Lung (tissue), 12 donors: Measurements from ENCODE around the gene CFAP99. TPM values are rescaled to one million over a fixed set of nuclear protein-coding genes. Genes with fewer than 3 reads are reported as not detected.

ENCODE experiments used
- ATAC-seq: fragments of 200-7000 bp; cut with Tn5 transposase; one replicate; pipeline ENCODE4 v1.9.1; 2020; ENCODE audit warnings: moderate number of reproducible peaks; ENCODE audit not compliant: insufficient read depth, low FRiP score
- DNase-seq, 3 donors: peaks; one replicate each; pipeline ENCODE4 v3.0.0-alpha.2; 2013 to 2017
- H3K27ac ChIP-seq, 2 donors: one replicate each; pipeline ENCODE4 v1.5.1; 2013; ENCODE audit warnings: mild to moderate bottlenecking in 2 of 2, moderate library complexity in 2 of 2, control low read depth in 1 of 2, inconsistent platforms in 1 of 2, low read depth in 1 of 2, low read length in 1 of 2
- H3K27me3 ChIP-seq, 3 donors: one replicate each; pipeline ENCODE4 v1.5.1; 2013; ENCODE audit warnings: low read length in 2 of 3; ENCODE audit not compliant: control insufficient read depth in 3 of 3, insufficient read depth in 3 of 3
- H3K36me3 ChIP-seq, 4 donors: one replicate each; pipeline ENCODE4 v1.5.1; 2013; ENCODE audit warnings: low read length in 4 of 4, mild to moderate bottlenecking in 1 of 4, moderate library complexity in 1 of 4; ENCODE audit not compliant: control insufficient read depth in 4 of 4, insufficient read depth in 4 of 4
- H3K4me1 ChIP-seq, 5 donors: one replicate each; pipeline ENCODE4 v1.5.1; 2013; ENCODE audit warnings: low read length in 5 of 5, mild to moderate bottlenecking in 2 of 5, moderate library complexity in 1 of 5; ENCODE audit not compliant: control insufficient read depth in 5 of 5, insufficient read depth in 5 of 5
- H3K4me3 ChIP-seq: one replicate; pipeline ENCODE4 v1.5.1; 2013; ENCODE audit warnings: mild to moderate bottlenecking, control low read depth, moderate library complexity
- H3K9ac ChIP-seq, 2 donors: one replicate each; pipeline ENCODE4 v1.5.1; 2013; ENCODE audit warnings: low read length in 2 of 2, control low read depth in 1 of 2; ENCODE audit not compliant: insufficient read depth in 1 of 2
- H3K9me3 ChIP-seq, 4 donors: one replicate each; pipeline ENCODE4 v1.5.1; 2013; ENCODE audit warnings: low read length in 3 of 4, mild to moderate bottlenecking in 1 of 4, moderate library complexity in 1 of 4; ENCODE audit not compliant: control insufficient read depth in 4 of 4, insufficient read depth in 3 of 4
- CTCF ChIP-seq: IDR thresholded peaks from 2 replicates; pipeline ENCODE4 v1.5.1; 2012; ENCODE audit warnings: mild to moderate bottlenecking; ENCODE audit errors: control extremely low read depth, extremely low read depth
- WGBS, 2 donors: extraction: QIAGEN DNeasy Blood & Tissue Kit; methylation state at CpG; one replicate each; pipeline ENCODE4 v1.1.7; 2013; 5-methylcytosine and 5-hydroxymethylcytosine counted together
- polyA plus RNA-seq, 2 donors: library from polyadenylated mRNA; stranded (reverse); fragments of 200-250 nt; gene quantifications; one replicate each; pipeline ENCODE4 v1.2.1, GENCODE V29; 2013
- total RNA-seq, 2 donors: library from RNA; depleted of rRNA in 1 of 2; stranded (reverse); fragments of >200 nt in 1 of 2; gene quantifications; one replicate each; pipeline ENCODE4 v1.2.1, GENCODE V29; 2014 to 2021
- donor health status: control.
- donor health status: control.
- donor health status: Bipolar disorder and iron deficiency.
- donor health status: healthy.
- donor health status: DM: yes; HTN: yes; CAD: no.

The CFAP99 gene
- total and polyA plus RNA-seq, 4 donors: 2.1 to 12.1 (median 2.3) TPM

DNA sequence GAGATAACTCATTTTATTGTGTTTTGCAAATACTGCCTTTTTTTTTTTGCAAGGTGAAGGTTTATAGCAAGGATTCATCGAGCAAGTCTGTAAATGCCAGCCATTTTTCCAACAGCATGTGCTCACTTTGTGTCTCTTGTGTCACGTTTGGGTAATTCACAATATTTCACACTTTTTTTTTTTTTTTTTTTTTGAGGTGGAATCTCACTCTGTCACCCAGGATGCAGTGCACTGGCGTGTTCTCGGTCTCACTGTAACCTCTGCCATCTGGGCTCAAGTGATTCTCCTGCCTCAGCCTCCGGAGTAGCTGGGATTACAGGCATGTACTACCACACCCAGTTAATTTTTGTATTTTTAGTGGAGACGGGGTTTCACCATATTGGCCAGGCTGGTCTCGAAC is 52.0 kb downstream of the CFAP99 start:
- H3K4me3 ChIP-seq: no peak overlapping the region
- H3K4me1 ChIP-seq: peaks cover 0 to 15% (median 3%) of the 10 kb centered on the region in 5 donors
- no peaks in the 10 kb centered on the region for H3K27me3 ChIP-seq
- DNase-seq (no peak), ATAC-seq (no peak)
- H3K27ac ChIP-seq: no peak overlapping the region
- H3K36me3 ChIP-seq: peaks cover 0 to 26% (median 13%) of the 10 kb centered on the region in 4 donors
- H3K9ac ChIP-seq: no peak overlapping the region
- TF ChIP-seq CTCF: no peak
- no peaks in the 10 kb centered on the region for H3K9me3 ChIP-seq
- WGBS, 2 donors: 84 to 88% methylated on average over 7 of the region's 7 CpGs

DNA sequence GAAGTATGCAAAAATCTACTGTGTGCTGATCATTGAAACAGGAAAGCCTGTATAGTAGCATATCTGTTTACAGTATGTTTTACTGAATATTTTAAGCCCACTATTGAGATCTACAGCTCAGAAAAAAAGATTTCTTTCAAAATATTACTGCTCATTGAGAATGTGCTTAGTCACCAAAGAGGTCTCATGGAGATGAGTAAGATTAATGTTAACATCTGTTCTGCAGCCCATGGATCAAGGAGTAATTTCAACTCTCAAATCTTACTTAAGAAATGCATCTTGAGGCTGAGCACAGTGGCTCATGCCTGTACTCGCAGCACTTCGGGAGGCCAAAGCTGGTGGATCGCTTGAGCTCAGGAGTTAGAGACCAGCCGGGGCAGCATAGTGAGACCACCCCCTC is 53.4 kb downstream of the CFAP99 start:
- Histone ChIP-seq H3K4me3 (no peak overlapping the region), H3K27me3 (no peaks in the 10 kb centered on the region), H3K36me3 (peaks cover 0 to 26% (median 14%) of the 10 kb centered on the region in 4 donors), H3K9me3 (no peaks in the 10 kb centered on the region), H3K4me1 (peaks cover 0 to 15% (median 5%) of the 10 kb centered on the region in 5 donors), H3K27ac (no peak overlapping the region), H3K9ac (no peak overlapping the region)
- ATAC-seq: no peak
- no peak for DNase-seq
- no peak for TF ChIP-seq CTCF
- 97 to 98% methylated on average over 4 of the region's 4 CpGs for WGBS, 2 donors

DNA sequence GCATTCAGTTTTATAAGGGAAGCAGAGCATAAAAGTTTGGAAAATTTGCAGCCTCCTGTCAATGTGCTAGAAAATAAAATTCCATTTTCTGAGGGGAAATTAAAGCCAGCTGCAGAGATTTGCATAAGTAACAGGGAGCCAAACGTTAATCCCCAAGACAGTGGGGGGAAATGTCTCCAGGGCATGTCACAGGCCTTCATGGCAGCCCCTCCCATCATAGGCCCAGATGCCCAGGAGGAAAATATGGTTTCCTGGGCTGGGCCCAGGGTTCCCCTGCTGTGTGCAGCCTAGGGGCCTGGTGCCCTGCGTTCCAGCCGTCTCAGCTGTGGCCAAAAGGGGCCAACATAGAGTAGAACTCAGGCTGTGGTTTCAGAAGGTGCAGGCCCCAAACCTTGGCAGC is 59.5 kb downstream of the CFAP99 start:
- H3K4me3 ChIP-seq: no peak overlapping the region
- H3K27ac ChIP-seq: no peak overlapping the region
- H3K9me3 ChIP-seq: no peaks in the 10 kb centered on the region
- H3K36me3 ChIP-seq: peaks cover 0 to 6% (median 1%) of the 10 kb centered on the region in 4 donors
- H3K27me3 ChIP-seq: no peaks in the 10 kb centered on the region
- DNase-seq (no peak), ATAC-seq (no peak)
- TF ChIP-seq CTCF: no peak
- H3K9ac ChIP-seq: no peak overlapping the region
- WGBS, 2 donors: 32 to 49% methylated on average over 3 of the region's 3 CpGs
- H3K4me1 ChIP-seq: peaks cover 0 to 29% (median 13%) of the 10 kb centered on the region in 5 donors

- no peaks in the 10 kb centered on the region for H3K9me3 ChIP-seq
- 94 to 95% methylated on average over 5 of the region's 5 CpGs for WGBS, 2 donors
- H3K4me3 ChIP-seq: no peak overlapping the region
- peaks cover 0 to 4% (median 0%) of the 10 kb centered on the region in 4 donors for H3K36me3 ChIP-seq
- ATAC-seq (no peak), DNase-seq (no peak)
- no peaks in the 10 kb centered on the region for H3K27me3 ChIP-seq
- peaks cover 4 to 36% (median 13%) of the 10 kb centered on the region in 5 donors for H3K4me1 ChIP-seq
- no peak overlapping the region for H3K9ac ChIP-seq
- no peak overlapping the region for H3K27ac ChIP-seq
- TF ChIP-seq CTCF: no peak
Observed at GRCh38 chr4:2480649-2481048, 61.9 kb downstream of the CFAP99 start.
